Stimulated activated CD8-positive, alpha-beta memory T cell treated with anti-CD3 and anti-CD28 coated beads, Interleukin-12 subunit alpha, Interleukin-12 subunit beta, amount 100 ng/mL, for 1 hour (primary cell): ENCODE measurements around the gene OR51S1.
"Not testable (repeated sequence)": the region's sequence is repeated elsewhere in the genome, so short reads cannot be mapped to it uniquely, and the experiment has no call there.

Source experiments
- DNase-seq: peaks from one replicate; pipeline ENCODE4 v3.0.0-alpha.2; 2020; ENCODE audit warnings: low read depth

The OR51S1 gene

DNA sequence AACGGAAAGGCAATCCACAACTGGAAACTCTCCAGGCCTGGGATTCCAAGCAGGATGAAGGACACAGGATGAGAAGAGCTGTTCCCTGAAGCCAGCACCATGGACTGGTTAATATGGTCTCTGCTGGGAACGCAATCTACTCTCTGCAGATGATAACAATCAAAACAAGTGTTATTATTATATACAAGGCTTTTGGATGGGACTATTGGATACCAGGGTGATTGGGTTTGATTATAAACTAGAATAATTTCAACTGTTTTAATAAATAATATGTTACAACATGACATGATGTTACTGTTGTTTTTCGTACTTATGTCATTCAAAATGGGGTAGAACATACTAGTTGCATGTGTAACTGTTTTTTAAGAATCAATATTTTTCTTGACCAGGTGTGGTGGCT lies 44.7 kb downstream of the OR51S1 start, which contains the start of gene OR52R1:
TSS of gene OR52R1 (minus strand) at position 101 of the 400 bp plus-strand sequence. CDS start at position 101, 0 bp downstream.
- no peak for DNase-seq

DNA sequence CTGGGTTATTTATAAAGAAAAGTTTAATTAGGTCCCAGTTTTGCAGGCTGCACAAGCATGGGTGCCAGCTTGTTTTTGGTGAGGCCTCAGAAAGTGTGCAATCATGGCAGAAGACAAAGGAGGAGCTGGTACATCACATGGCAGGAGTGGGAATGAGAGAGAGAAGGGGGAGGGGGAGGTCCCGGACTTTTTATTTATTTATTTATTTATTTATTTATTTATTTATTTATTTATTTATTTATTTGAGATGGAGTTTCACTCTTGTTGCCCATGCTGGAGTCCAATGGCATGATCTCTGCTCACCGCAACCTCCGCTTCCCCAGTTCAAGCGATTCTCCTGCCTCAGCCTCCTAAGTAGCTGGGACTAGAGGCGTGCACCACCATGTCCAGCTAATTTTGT lies 47.7 kb downstream of the OR51S1 start:
- DNase-seq, result not testable (repeated sequence)

DNA sequence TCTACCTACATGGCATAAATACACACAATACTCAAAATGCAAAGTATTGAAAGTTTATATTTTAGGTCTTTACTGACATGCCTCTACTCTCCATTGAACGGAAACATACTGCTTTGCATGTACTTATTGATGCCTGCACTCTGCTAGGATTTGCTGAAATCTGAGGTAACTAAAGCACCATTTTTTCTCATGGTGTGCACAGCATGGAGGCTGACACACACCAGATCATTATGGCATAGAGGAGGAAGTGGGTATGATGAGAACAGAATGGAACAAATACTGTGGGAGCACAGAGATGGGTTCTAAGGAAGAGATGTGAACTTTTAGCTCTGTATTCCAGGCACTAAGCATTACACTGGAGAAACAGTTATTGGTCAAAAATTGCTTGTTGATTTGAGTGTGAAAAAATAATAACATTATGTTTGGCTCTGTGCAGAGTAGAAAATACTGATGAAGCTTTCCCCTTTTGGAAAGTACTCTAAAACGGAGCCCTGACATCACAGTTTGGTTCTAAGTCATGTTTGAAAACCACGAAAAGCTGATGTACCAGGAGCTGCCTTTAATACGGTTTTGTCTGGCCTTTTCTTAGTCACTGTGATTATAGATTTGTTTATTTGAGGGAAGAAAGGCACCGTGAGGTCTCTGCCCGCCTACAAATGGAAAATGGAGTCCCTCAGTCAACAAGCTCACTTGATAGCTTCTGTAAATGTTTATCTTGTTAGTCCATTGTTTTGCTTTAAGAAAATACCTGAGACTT lies 50.4 kb downstream of the OR51S1 start:
- no peak for DNase-seq
